GM19035 (cell line): ENCODE measurements around the gene TWSG1.
"Not testable (repeated sequence)": the region's sequence is repeated elsewhere in the genome, so short reads cannot be mapped to it uniquely, and the experiment has no call there.

ENCODE experiments used
- ATAC-seq: cut with Tn5 transposase; IDR thresholded peaks from one replicate; pipeline ENCODE4 v1.9.1; 2021; ENCODE audit not compliant: unreplicated experiment

Gene TWSG1

DNA sequence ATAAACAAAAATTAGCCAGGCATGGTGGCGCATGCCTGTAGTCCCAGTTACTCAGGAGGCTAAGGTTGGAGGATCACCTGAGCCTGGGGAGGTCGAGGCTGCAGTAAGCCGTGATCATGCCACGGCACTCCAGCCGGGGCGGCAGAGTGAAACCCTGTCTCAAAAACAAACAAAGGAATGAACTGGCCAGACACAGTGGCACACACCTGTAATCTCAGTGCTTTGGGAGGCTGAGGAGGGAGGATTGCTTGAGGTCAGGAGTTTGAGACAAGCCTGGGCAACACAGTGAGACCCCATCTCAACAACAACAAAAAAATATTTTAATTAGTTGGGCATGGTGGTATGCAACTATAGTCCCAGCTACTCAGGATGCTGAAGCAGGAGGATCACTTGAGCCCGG is 116.3 kb downstream of the TWSG1 start:
- ATAC-seq: not testable (repeated sequence)
